GM12874 (cell line): ENCODE data around the gene ADK.

ENCODE experiments used
- CTCF ChIP-seq: IDR thresholded peaks from 2 replicates; pipeline ENCODE4 v1.5.1; 2011; ENCODE audit warnings: low read depth, mild to moderate bottlenecking, control low read depth, low read length, moderate library complexity; ENCODE audit not compliant: insufficient read depth

ADK gene

GRCh38 chr10:74658511-74658910 lies 507.5 kb downstream of the ADK start:
- no peak for TF ChIP-seq CTCF

- no peak for TF ChIP-seq CTCF
These were observed 511.6 kb downstream of the ADK start for GRCh38 chr10:74662635-74663034.

DNA sequence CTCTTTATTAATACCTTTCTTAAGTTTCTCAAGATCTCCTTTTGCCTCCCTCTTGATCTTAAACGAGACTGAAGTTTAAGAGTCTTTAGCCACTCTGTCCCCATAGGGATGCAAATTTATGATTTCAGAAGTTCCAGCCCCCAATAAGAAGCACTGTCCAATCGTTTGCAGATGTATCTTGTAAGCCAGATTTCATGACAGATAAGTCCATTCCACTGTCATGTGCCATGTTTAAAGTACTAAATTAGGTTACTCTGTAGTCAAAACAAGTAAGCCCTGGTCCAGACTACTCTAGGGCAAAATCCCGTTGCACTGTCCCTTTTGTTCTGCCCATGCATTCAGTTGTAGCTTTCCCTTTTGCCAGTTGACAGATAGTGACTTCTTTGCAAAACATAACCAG lies 518.2 kb downstream of the ADK start:
- TF ChIP-seq CTCF, result no peak

DNA sequence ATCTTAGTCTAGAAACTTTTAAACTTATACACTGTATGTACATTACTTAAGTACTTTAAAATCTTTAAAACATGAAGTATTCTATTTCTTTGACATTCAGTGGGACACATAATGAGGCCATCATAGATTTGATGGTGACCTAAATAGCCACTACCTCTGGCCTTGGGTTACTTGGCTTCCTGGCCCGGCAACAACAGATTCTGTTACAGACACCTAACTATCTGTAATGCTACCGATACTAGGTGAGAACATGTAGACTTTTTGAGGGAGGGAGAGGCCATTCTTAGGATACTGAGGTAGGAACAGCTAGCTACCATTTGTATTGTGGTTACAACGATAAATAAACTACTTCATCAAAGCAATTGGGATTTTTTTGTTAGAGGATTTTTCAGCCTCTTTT lies 520.7 kb downstream of the ADK start:
- no peak for TF ChIP-seq CTCF

DNA sequence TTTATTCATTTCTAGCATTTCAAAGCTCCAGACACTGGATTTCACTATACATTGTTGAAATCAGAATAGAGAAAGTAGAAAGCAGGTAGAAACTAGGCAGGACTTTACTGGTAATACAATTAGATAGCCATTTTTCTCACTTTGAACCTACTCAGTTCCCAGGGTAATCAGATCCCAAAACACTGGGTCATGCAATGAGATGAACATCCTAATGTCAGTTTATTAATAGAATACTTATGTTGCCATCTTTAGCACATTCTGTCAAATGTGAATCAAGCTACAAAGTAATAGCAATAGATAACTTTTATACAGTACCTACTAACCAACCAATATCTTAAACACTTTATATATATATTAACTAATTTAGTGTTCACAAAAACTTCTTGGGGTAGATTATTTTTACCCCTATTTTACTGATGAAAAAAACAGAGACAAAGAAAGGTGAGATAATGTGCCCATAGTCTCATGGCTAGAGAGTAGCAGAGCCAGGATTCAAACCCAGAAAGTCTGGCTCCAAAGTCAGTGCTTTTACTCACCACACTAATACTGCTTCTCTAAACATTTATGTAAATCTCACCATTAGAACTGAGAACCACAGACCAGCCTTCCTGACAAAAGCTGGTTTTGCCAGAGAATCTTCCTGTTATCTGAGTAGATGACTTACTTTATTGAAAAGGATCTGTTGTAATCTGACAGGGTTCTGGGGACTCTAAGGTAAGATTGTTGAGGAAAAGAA lies 521.6 kb downstream of the ADK start:
- no peak for TF ChIP-seq CTCF

GRCh38 chr10:74674927-74675326 lies 523.9 kb downstream of the ADK start:
- TF ChIP-seq CTCF, result no peak

- TF ChIP-seq CTCF, result no peak
These were observed 524.5 kb downstream of the ADK start for GRCh38 chr10:74675484-74675883.
